GM19455 (cell line): Measurements from ENCODE around the gene NAV3.

Source experiments
- ATAC-seq: cut with Tn5 transposase; IDR thresholded peaks from one replicate; pipeline ENCODE4 v1.9.1; 2021; ENCODE audit not compliant: unreplicated experiment

The NAV3 gene

GRCh38 chr12:77979597-77980250 is 149.0 kb downstream of the NAV3 start:
- ATAC-seq = no peak

GRCh38 chr12:77980782-77981181 is 150.1 kb downstream of the NAV3 start:
- no peak for ATAC-seq

GRCh38 chr12:77983859-77984258 is 153.2 kb downstream of the NAV3 start:
- ATAC-seq = no peak

DNA sequence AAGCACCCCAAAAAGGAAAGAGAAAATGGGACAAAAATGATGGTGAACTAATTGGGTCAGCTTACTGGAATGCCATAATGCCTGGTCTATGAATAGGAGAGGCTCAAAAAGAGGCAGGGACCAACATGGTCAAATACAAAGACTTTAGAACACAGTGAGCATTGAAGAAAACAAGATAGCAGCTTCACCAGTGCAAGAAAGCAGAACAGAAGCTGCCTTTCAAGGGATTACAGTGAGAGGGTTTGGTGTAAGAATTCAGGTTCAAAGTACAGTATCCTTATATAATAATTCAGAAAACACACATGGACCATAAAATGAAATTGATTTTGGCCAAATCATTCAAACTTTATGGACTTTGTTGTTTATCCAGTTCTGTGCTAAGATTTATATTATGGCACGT is 162.1 kb downstream of the NAV3 start:
- ATAC-seq = no peak

GRCh38 chr12:77993658-77994057 is 163.0 kb downstream of the NAV3 start:
- no peak for ATAC-seq

DNA sequence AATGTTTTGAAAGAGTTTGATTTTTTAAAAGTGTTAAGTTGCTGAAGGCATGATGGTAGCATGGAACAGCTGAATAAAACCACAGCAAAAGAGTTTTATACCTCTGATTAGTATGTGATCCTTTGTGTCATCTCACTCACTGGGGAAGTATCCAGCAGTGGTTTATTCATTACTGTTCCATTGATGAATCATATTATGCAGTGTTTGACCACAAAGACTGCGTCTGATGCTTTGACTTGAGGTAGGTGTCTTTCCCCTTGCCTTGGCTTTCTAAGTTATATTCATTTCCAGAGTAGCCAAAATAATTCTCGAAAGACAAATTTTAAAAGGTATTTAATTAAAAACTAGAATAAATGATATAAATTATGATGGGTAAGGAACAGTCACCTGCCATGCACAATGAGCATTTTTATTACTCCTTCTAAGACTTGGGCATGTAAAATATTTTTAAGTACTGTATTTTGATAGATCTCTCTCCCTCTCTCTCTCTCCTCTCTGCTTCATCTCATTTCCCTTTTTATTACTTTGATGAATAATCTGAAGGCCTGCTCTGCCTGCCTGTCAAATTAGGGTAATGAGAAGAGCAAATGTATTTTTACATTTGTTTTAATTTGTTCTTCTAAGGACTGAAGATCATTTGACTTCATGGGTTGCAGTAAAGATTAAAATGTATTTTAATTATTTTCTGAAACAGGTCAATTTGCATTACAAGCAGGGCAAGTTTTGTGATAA is 164.9 kb downstream of the NAV3 start:
- peak; percentile 74 for ATAC-seq

GRCh38 chr12:77996670-77997069 is 166.0 kb downstream of the NAV3 start:
- ATAC-seq = no peak

DNA sequence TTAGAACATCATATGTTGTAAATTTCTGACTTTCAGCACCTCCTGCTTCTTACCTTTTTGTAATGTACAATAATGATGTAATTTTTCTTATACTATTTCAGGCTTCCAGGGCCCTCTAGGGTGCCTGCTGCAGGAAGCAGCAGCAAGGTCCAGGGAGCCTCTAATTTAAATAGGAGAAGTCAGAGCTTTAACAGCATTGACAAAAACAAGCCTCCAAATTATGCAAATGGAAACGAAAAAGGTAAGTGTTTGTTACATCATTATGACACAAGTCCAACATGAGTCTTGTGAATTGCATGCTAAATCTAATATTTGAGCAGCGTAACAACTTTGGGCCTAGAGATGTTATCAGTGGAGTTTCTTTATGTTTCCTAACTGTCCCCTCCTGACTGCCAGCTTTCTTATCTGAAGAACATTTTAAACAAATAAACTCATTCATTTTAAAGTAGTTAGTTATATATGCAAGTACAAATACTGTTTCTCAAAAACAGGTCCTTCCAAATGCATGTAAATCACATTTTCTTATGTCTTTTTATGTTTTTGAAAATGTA is 167.6 kb downstream of the NAV3 start:
- ATAC-seq = no peak

GRCh38 chr12:77999074-77999715 is 168.5 kb downstream of the NAV3 start:
- ATAC-seq = peak; percentile 52

DNA sequence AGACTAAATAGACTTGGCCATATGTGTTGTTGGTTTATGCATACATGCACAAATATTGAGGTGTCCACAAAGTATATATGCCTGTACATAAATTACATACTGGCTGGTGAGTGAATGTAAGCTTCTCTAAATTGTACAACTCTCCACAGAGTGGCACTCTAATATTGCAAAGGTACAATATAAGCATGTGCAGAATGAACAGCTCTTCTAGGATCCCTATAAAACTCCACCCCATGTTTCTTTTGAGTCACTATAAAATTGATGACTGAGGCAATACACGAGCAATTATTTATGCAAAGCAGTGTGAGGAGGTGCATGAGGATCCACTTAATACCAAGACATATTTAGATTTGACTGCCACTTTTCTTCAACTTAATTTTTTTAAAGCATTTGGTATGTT is 172.2 kb downstream of the NAV3 start:
- no peak for ATAC-seq

- no peak for ATAC-seq
Observed at GRCh38 chr12:78004249-78005093, 173.8 kb downstream of the NAV3 start.

- no peak for ATAC-seq
Observed at GRCh38 chr12:78005094-78005492, 174.4 kb downstream of the NAV3 start.

DNA sequence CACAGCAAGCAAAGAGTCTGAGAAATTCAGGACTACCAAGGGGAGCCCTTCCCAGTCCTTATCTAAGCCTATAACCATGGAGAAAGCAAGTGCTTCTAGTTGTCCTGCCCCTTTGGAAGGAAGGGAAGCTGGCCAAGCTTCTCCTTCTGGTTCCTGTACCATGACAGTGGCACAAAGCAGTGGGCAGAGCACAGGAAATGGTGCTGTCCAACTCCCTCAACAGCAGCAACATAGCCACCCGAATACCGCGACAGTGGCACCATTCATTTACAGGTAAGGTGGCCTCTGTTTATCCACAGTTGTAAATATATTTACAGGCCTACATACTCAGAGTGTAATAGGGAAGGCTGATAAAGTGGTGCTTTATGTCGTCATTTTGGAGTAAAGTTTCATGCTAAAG is 176.5 kb downstream of the NAV3 start:
- no peak for ATAC-seq

DNA sequence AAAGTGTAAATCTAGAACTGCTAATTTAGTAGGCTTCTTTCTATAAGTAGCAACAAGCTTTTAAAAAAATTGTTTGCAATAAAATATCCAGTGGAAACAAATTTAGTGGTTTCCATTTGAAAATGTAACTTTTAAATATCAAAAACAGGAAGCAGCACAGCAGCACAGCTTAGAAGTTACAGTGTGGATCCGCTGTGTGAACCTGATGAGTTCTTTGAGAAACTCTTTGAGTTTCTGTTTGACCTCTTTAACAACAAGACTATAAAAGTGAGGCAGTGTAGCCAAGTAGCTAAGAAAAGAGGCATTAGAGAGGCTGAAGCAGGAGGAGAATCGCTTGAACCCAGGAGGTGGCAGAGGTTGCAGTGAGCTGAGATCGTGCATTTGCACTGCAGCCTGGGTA is 178.3 kb downstream of the NAV3 start:
- no peak for ATAC-seq

- ATAC-seq = no peak
Observed at GRCh38 chr12:78018171-78018910, 187.6 kb downstream of the NAV3 start.

GRCh38 chr12:78018939-78019338 is 188.2 kb downstream of the NAV3 start:
- ATAC-seq = no peak

DNA sequence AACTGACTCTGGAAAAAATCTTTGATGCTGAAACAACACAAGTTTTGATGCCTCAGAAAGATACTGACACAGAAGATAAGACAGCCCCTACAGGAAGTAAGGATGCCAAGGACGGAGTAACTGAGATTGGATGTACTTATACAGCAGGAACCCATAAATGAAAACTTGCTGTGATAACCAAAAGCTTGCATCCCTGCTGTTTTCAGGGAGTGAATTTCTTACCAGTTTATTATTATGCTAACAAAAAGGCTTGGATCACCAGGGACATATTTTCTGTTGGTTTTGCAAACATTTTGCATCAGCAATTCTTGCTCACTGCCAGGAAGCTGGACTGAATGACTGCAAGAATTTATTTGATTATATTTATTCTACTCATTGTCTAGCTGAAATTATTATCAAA is 197.7 kb downstream of the NAV3 start:
- no peak for ATAC-seq

DNA sequence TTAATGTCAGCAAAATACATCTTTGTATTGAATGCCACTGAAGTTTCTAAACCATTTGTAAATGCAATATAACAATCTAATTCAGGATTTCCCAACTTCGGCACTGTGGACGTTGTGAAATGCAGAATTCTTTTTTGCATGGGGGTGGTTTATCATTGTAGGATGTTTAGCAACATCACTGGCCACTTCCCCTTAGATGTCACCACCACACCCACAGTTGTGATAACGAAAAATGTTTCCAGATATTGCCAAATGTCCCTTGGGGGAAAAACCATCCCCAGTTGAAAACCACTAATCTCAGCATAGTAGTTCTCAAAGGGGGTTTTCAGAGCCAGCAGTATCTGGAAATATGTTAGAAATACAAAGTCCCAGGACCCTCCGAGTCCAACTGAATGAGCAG is 203.3 kb downstream of the NAV3 start:
- ATAC-seq = no peak

DNA sequence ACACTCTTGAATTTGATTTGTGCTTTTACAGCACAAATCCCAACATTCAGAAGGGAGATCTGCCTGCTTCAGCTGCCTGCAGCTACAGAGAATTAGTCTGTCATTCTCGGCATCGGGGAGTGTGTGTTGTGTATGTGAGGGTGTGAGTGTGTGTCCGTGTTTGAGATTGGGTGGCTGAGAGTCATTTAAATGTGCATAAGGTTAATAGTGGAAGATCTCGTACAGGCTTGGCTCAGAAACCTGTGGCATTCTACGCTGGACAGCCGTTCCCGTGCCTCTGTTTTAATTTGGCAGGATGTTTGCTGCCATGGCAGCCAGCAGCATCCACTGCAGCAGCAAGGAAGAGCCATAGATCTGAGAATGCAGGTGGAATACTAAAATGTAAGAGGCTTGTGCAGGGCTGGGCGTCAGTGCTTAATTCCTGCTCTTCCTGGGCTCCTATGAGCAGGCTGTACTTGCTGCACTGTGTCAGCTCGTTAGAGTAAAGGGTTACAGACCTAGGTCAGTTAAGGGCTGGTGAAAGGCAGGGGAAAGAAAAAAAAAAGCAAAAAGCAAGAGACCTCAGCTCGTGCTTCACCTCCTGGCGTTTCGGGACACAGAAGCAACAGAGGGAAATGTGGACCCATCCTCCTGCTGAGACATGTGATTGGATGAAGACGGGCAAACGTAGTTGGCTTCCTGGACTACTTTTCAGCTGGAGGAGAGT is 205.4 kb downstream of the NAV3 start:
- ATAC-seq = no peak

- no peak for ATAC-seq
Observed at GRCh38 chr12:78036874-78037273, 206.2 kb downstream of the NAV3 start.
